Parathyroid adenoma (tissue), 2 donors: ENCODE results near the gene FNIP1.

Experiments used
- H2AFZ ChIP-seq: fragments of 300-600 bp; sonication (generic); one replicate; pipeline ENCODE4 v1.7.0; 2017; ENCODE audit warnings: antibody characterized with exemption, mild to moderate bottlenecking
- H3K27ac ChIP-seq: fragments of 300-600 bp; sonication (generic); one replicate; pipeline ENCODE4 v1.7.0; 2017
- H3K27me3 ChIP-seq: fragments of 300-600 bp; sonication (generic); one replicate; pipeline ENCODE4 v1.7.0; 2017; ENCODE audit warnings: low read length; ENCODE audit not compliant: control insufficient read depth, insufficient read depth
- H3K36me3 ChIP-seq: fragments of 300-600 bp; sonication (generic); one replicate; pipeline ENCODE4 v1.7.0; 2017; ENCODE audit warnings: low read length; ENCODE audit not compliant: control insufficient read depth, insufficient read depth
- H3K4me1 ChIP-seq: fragments of 300-600 bp; sonication (generic); one replicate; pipeline ENCODE4 v1.7.0; 2017; ENCODE audit warnings: control low read depth
- H3K4me2 ChIP-seq: fragments of 300-600 bp; sonication (generic); one replicate; pipeline ENCODE4 v1.7.0; 2017; ENCODE audit warnings: low read length
- H3K4me3 ChIP-seq: fragments of 300-600 bp; sonication (generic); one replicate; pipeline ENCODE4 v1.7.0; 2017; ENCODE audit warnings: low read depth, low read length
- H3K79me2 ChIP-seq: fragments of 300-600 bp; sonication (generic); one replicate; pipeline ENCODE4 v1.7.0; 2017; ENCODE audit warnings: control low read depth
- H3K9ac ChIP-seq: fragments of 300-600 bp; sonication (generic); one replicate; pipeline ENCODE4 v1.7.0; 2017; ENCODE audit warnings: mild to moderate bottlenecking
- H3K9me3 ChIP-seq: fragments of 300-600 bp; sonication (generic); one replicate; pipeline ENCODE4 v1.7.0; 2017; ENCODE audit warnings: low read length; ENCODE audit not compliant: control insufficient read depth
- TF ChIP-seq, protein P1 (sequence below): fragments of 300-600 bp; sonication (generic); IDR thresholded peaks from one replicate; pipeline ENCODE4 v1.7.0; 2017; ENCODE audit warnings: antibody characterized with exemption, mild to moderate bottlenecking
- donor health status: primary hyperparathyroidism.

Gene FNIP1

DNA sequence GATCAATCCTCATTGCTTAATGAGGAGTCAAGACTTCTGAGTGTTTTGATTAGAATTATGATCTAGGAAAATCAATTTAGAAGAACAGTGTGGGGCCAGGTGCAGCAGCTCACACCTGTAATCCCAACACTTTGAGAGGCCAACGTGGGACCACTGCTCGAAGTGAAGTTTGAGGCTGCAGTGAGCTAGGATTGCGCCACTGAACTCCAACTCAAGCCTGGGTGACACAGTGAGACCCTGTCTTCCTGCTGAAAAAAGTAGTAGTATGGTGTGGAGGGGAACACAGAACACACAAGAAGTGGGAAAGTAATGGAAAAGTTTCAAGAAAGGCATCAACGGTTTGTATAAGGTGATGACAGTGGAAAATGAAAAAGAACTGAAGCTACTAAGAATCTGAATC lies 9.1 kb downstream of the FNIP1 start:
- Histone ChIP-seq H3K9me3 (no peaks in the 10 kb centered on the region), H3K27ac (no peak overlapping the region), H3K36me3 (no peaks in the 10 kb centered on the region), H3K9ac (no peak overlapping the region), H3K4me1 (peaks cover 8% of the 10 kb centered on the region), H3K4me3 (no peak overlapping the region), H3K79me2 (peaks cover 38% of the 10 kb centered on the region), H2AFZ (no peak overlapping the region), H3K27me3 (no peaks in the 10 kb centered on the region), H3K4me2 (no peak overlapping the region)
- TF ChIP-seq, protein P1, sequence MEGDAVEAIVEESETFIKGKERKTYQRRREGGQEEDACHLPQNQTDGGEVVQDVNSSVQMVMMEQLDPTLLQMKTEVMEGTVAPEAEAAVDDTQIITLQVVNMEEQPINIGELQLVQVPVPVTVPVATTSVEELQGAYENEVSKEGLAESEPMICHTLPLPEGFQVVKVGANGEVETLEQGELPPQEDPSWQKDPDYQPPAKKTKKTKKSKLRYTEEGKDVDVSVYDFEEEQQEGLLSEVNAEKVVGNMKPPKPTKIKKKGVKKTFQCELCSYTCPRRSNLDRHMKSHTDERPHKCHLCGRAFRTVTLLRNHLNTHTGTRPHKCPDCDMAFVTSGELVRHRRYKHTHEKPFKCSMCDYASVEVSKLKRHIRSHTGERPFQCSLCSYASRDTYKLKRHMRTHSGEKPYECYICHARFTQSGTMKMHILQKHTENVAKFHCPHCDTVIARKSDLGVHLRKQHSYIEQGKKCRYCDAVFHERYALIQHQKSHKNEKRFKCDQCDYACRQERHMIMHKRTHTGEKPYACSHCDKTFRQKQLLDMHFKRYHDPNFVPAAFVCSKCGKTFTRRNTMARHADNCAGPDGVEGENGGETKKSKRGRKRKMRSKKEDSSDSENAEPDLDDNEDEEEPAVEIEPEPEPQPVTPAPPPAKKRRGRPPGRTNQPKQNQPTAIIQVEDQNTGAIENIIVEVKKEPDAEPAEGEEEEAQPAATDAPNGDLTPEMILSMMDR: no peak

DNA sequence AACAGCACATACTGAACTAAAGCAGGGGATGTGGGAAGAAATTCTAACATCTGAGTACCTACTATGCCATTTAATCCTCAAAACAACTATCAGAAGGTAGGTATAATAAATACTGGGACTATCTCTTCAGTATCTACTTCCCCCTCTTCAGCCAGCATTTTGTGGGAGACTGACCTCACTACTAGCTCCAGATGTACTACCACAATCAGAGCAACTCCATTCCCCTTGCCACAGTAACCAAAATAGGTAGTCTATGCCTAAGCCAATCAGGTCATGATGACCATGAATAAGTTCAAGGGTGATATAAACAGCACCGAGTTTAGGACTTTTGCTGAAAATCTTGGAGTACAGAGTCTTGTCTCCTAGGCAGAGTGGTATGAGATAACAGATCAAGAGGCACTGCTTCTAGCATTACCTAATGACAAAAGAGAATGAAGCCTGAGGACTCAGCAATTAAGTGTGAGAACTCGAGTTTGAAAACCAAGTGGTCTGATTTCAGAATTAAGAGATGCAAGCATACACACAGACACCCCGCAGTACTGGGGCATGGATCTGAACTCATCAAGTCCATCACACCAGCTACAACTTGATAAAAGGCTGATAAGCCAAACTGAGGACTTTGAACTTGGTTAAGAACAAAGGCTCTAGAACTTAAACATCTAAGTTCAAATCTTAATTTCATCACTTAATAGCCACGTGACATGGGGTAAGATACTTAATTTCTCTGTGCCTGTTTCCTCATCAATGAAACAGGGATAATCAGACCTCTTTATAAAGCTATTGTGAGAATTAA lies 9.7 kb downstream of the FNIP1 start:
- H3K27ac ChIP-seq: no peak overlapping the region
- H3K36me3 ChIP-seq: no peaks in the 10 kb centered on the region
- TF ChIP-seq, protein P1: no peak

DNA sequence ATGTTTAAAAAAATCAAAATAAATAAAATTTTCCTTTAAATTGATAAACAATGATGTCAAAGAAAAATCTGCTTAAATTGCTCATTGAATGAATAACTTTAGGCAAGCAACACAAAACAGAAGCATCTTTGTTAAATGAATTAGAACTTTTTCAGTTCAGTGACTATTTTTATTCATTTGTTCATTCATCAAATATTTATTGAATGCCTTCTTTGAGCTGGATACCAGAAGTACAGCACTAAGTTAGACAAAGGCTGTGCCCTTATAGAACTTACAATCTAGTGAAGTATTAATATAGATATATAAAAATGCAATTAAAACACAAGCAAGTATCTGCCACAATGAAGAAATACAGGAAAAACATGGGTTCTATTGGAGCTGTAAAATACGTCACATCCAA lies 10.8 kb downstream of the FNIP1 start:
- Histone ChIP-seq H3K27me3 (no peaks in the 10 kb centered on the region), H2AFZ (no peak overlapping the region), H3K79me2 (peaks cover 48% of the 10 kb centered on the region), H3K9ac (no peak overlapping the region), H3K4me2 (no peak overlapping the region), H3K27ac (no peak overlapping the region), H3K4me3 (no peak overlapping the region), H3K4me1 (peaks cover 8% of the 10 kb centered on the region), H3K36me3 (no peaks in the 10 kb centered on the region), H3K9me3 (no peaks in the 10 kb centered on the region)
- TF ChIP-seq, protein P1: no peak

More for the DNA sequence above, 9.7 kb downstream of the FNIP1 start:
- Histone ChIP-seq H3K9ac (no peak overlapping the region), H3K4me2 (peak overlapping the region; percentile 18), H3K9me3 (no peaks in the 10 kb centered on the region), H3K4me3 (no peak overlapping the region), H3K27me3 (no peaks in the 10 kb centered on the region), H3K4me1 (peaks cover 8% of the 10 kb centered on the region), H3K79me2 (peaks cover 40% of the 10 kb centered on the region), H2AFZ (no peak overlapping the region)

DNA sequence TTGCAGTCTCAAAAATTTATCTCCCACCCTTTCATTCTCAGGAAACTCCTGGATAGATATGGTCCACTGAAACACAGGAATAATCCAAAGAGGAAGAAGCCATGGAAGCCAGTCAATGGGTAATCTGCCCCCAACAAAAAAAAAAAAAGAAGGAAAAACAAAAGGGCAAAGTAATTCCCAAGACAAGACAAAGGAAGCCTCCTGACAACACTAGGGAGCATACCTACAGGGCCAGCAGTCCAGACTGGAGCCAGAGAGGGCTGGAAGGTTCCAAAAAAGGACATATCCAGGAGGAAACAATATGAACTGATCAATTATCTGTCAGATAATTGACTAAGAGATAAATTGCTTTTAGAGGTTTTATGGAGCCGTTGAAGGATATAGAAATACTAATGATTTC lies 12.9 kb downstream of the FNIP1 start:
- Histone ChIP-seq H3K9ac (no peak overlapping the region), H3K4me2 (peak overlapping the region; percentile 19), H3K36me3 (no peaks in the 10 kb centered on the region), H3K27ac (no peak overlapping the region), H3K4me1 (peaks cover 8% of the 10 kb centered on the region), H3K9me3 (no peaks in the 10 kb centered on the region), H3K79me2 (peaks cover 56% of the 10 kb centered on the region), H3K4me3 (no peak overlapping the region), H3K27me3 (no peaks in the 10 kb centered on the region), H2AFZ (no peak overlapping the region)
- TF ChIP-seq, protein P1: no peak

DNA sequence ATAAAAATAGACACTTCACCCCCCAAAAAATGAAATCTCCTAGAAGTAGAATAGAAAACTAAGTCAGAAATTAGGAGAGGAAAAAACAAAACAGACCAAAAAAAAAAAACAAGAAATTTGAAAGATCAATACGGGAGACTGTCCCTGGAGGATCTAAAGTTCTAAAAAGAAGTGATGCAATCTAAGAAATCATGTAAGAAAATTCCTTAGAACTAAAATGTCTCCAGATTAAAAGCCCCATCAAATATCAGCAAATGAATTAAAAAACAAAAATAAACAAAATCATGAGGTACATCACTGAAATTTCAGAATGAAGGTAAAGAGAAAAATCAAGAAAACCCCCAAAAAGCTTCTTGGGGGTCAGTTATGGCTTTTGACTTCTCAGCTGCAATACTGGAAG lies 13.5 kb downstream of the FNIP1 start:
- H3K27ac ChIP-seq: no peak overlapping the region
- peaks cover 53% of the 10 kb centered on the region for H3K79me2 ChIP-seq
- H3K27me3 ChIP-seq: no peaks in the 10 kb centered on the region
- H3K4me1 ChIP-seq: peaks cover 8% of the 10 kb centered on the region
- H3K9me3 ChIP-seq: no peaks in the 10 kb centered on the region
- H3K9ac ChIP-seq: no peak overlapping the region
- TF ChIP-seq, protein P1: no peak
- H3K4me3 ChIP-seq: no peak overlapping the region
- no peaks in the 10 kb centered on the region for H3K36me3 ChIP-seq
- peak overlapping the region; percentile 19 for H3K4me2 ChIP-seq
- H2AFZ ChIP-seq: no peak overlapping the region
